Caco-2 (cell line): ENCODE data around the gene TGFA. TPM values are rescaled to one million over a fixed set of nuclear protein-coding genes. Genes with fewer than 3 reads are reported as not detected.

Source experiments
- BruUV-seq: library from RNA; stranded (reverse); fragments of 400-500 nt; replicated peaks from 2 replicates; lab custom pipeline; 2021; lab: Mats Ljungman, UMichigan
- CTCF ChIA-PET: fragments of 300-600 bp; sonication (Branson Sonifier 250); formaldehyde crosslinking; loops from one replicate; lab custom pipeline; 2022; ENCODE audit warnings: antibody characterized with exemption; lab: Charles Lee
- POLR2A ChIA-PET: fragments of 300-600 bp; sonication (Branson Sonifier 250); formaldehyde crosslinking; loops from one replicate; lab custom pipeline; 2022; ENCODE audit warnings: antibody characterized with exemption; lab: Charles Lee
- DNase-seq, 2 experiments: peaks; one replicate each; pipeline versions ENCODE4 v3.0.0 to v3.0.0-alpha.2; 2020 to 2022
- H3K27me3 ChIP-seq: replicated peaks from 2 replicates; pipeline ENCODE4 v1.6.0; 2011; ENCODE audit warnings: low read length; ENCODE audit not compliant: control insufficient read depth, insufficient read depth
- H3K36me3 ChIP-seq: 2 replicates; pipeline ENCODE4 v1.5.1; 2011; ENCODE audit warnings: low read length; ENCODE audit not compliant: control insufficient read depth, insufficient read depth
- H3K4me1 ChIP-seq: fragments of 250-450 bp; sonication (Bioruptor Pico); 2 replicates; pipeline ENCODE4 v1.5.1; 2020; ENCODE audit warnings: mild to moderate bottlenecking
- H3K4me3 ChIP-seq: 2 replicates; pipeline ENCODE4 v1.5.1; 2011; ENCODE audit warnings: low read depth, mild to moderate bottlenecking, control low read depth, low read length
- H3K9me3 ChIP-seq: fragments of 250-450 bp; sonication (Bioruptor Pico); 2 replicates; pipeline ENCODE4 v1.5.1; 2020; ENCODE audit warnings: mild to moderate bottlenecking, moderate library complexity
- H3K27ac Mint-ChIP-seq: one replicate; pipeline ENCODE4 v1.8.0; 2022; ENCODE audit warnings: mixed read lengths; ENCODE audit not compliant: unreplicated experiment
- H3K27me3 Mint-ChIP-seq: one replicate; pipeline ENCODE4 v1.8.0; 2022; ENCODE audit warnings: mixed read lengths; ENCODE audit not compliant: insufficient read depth, unreplicated experiment
- H3K36me3 Mint-ChIP-seq: one replicate; pipeline ENCODE4 v1.8.0; 2022; ENCODE audit warnings: mild to moderate bottlenecking, mixed read lengths; ENCODE audit not compliant: insufficient read depth, unreplicated experiment
- H3K4me1 Mint-ChIP-seq: one replicate; pipeline ENCODE4 v1.8.0; 2022; ENCODE audit warnings: low read depth, mixed read lengths; ENCODE audit not compliant: unreplicated experiment
- H3K4me3 Mint-ChIP-seq: one replicate; pipeline ENCODE4 v1.8.0; 2022; ENCODE audit warnings: mild to moderate bottlenecking, moderate library complexity, mixed read lengths; ENCODE audit not compliant: unreplicated experiment
- H3K9me3 Mint-ChIP-seq: one replicate; pipeline ENCODE4 v1.8.0; 2022; ENCODE audit warnings: mixed read lengths; ENCODE audit not compliant: unreplicated experiment
- intact Hi-C: fragments of 100-400 bp; cut with micrococcal nuclease; formaldehyde crosslinking; loops from one replicate; pipeline ENCODE4 v1.10.0; 2022; ENCODE audit not compliant: unreplicated experiment
- total RNA-seq: library from RNA; stranded (reverse); gene quantifications from 2 replicates; pipeline ENCODE4 v1.2.3, GENCODE V29; 2022
- TF ChIP-seq, protein P1 (sequence below), 2 experiments: fragments of 200-600 bp in 1 of 2; IDR thresholded peaks; 1 replicate in 1 of 2; 2 replicates in 1 of 2; pipeline versions ENCODE4 v1.5.1 to v1.8.0; 2011 to 2022; ENCODE audit warnings: antibody characterized with exemption in 1 of 2, control low read depth in 1 of 2, inconsistent platforms in 1 of 2, low read depth in 1 of 2, low read length in 1 of 2, mild to moderate bottlenecking in 1 of 2, moderate library complexity in 1 of 2; ENCODE audit not compliant: insufficient read depth in 1 of 2, severe bottlenecking in 1 of 2, unreplicated experiment in 1 of 2

Gene TGFA
- total RNA-seq, 1 experiment from 2014 or later = 0.70 TPM

DNA sequence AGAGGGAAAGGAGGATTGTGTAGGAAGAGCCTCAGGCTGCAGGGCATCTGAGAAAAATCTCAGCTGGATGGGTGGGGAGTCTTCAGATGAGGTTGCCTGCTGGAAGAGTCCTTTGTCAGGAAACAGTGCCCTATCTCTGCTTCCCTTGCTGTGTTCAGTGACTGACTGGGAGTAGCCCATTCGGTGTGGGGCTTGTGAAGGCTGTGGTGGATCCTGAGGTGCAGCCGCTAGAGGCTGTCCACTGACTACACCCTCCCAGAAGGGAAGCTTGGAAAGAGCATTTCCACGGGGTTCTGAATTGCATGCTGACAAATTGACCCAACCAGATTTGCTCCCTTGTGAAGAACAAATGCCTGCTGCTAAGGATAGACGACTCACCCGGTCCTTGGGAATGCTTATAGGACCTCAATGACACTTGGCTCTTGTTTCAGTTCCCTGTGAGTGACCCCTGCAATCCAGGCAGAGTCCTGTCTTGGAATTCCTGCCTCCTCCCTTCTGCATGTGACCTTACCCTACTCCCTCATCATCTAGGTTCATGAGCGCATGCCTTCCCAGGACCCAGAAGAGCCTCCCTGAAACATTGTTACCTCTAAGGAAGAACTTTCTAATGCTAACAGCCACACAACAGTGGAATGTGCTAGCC is 142.0 kb downstream of the TGFA start:
- TF ChIP-seq, protein P1, sequence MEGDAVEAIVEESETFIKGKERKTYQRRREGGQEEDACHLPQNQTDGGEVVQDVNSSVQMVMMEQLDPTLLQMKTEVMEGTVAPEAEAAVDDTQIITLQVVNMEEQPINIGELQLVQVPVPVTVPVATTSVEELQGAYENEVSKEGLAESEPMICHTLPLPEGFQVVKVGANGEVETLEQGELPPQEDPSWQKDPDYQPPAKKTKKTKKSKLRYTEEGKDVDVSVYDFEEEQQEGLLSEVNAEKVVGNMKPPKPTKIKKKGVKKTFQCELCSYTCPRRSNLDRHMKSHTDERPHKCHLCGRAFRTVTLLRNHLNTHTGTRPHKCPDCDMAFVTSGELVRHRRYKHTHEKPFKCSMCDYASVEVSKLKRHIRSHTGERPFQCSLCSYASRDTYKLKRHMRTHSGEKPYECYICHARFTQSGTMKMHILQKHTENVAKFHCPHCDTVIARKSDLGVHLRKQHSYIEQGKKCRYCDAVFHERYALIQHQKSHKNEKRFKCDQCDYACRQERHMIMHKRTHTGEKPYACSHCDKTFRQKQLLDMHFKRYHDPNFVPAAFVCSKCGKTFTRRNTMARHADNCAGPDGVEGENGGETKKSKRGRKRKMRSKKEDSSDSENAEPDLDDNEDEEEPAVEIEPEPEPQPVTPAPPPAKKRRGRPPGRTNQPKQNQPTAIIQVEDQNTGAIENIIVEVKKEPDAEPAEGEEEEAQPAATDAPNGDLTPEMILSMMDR (IDR thresholded peaks at IDR 0.05; ENCODE audit: insufficient read depth in 1 of 2, low read depth in 1 of 2, low read length in 1 of 2, severe bottlenecking in 1 of 2, unreplicated experiment in 1 of 2) = no peak
- Mint-ChIP-seq H3K27ac (no peak overlapping the region), H3K4me3 (no peak overlapping the region), H3K36me3 (no peaks in the 10 kb centered on the region), H3K27me3 (peaks cover 18% of the 10 kb centered on the region), H3K9me3 (no peaks in the 10 kb centered on the region), H3K4me1 (no peaks in the 10 kb centered on the region)
- Histone ChIP-seq H3K27me3 (no peaks in the 10 kb centered on the region), H3K4me3 (no peak overlapping the region), H3K9me3 (no peaks in the 10 kb centered on the region), H3K36me3 (no peaks in the 10 kb centered on the region), H3K4me1 (no peaks in the 10 kb centered on the region)
- DNase-seq = no peak
- BruUV-seq = no TSS peak
- ChIA-PET CTCF (no interaction called here), POLR2A (no interaction called here)
- intact Hi-C loops = no loop called here

DNA sequence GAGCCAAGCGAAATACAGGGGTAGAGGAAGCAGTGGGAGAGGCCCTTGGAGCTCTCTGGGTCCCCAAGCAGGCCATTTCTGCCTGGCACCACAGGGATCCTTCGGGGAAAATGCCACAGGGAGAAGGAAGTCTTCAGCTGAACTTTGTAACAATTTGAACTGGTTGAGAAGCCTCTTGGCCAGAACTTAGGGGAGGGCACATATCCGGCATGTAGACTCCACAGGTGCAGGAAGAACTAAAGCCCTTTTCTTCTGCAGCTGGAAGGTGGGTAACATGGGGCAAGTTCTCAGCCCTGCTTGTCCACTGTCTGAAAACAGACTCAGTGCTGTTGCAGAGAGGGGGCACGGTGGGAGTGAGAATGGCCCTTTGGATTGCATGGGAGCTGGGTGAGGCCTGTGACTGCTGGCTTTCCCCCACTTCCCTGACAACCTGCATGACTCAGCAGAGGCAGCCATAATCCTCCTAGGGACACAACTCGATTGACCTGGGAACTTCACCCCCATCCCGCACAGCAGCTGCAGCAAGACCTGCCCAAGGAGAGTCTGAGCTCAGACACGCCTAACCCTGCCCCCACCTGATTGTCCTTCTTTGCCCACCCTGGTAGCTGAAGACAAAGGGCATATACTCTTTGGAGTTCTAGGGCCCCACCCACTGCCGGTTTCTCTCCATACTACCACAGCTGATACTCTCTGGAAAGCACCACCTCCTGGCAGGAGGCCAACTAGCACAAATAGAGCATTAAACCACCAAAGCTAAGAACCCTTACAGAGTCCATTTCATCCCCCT is 150.2 kb downstream of the TGFA start:
- intact Hi-C loops = no loop called here

DNA sequence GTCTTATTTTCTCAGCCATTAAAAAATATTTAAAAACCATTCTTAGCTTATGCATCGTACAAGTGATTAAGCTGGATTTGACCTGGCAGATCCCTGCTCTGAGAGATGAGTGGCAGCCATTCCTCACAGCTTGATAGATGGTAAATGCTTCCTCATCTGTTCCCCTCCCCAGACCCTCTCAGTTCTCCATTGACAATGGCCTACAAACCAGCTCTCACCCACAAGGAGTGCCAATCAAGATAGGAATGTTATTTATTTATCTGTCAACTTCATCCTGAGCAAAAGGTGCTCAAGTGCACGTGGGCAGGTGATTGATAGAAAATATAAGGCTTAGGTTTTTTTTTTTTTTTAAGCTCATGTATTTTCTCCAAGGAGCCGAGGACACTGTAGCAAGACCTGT is 153.1 kb downstream of the TGFA start:
- H3K4me3 Mint-ChIP-seq = no peak overlapping the region
- CTCF ChIA-PET = no interaction called here
- Histone ChIP-seq H3K4me1 (no peaks in the 10 kb centered on the region), H3K9me3 (no peaks in the 10 kb centered on the region), H3K36me3 (no peaks in the 10 kb centered on the region), H3K4me3 (no peak overlapping the region), H3K27me3 (no peaks in the 10 kb centered on the region; the same call in 1 of the 2 replicates)
- TF ChIP-seq, protein P1 (IDR thresholded peaks at IDR 0.05; ENCODE audit: insufficient read depth in 1 of 2, low read depth in 1 of 2, low read length in 1 of 2, severe bottlenecking in 1 of 2, unreplicated experiment in 1 of 2) = no peak
- H3K27ac Mint-ChIP-seq = no peak overlapping the region
- no peak for DNase-seq
- H3K9me3 Mint-ChIP-seq = no peaks in the 10 kb centered on the region
- no peaks in the 10 kb centered on the region for H3K4me1 Mint-ChIP-seq
- BruUV-seq = no TSS peak
- POLR2A ChIA-PET = interaction anchor here (0.6 kb wide), 1 partner anchor 70 kb away, joined by 4 read pairs; no protein-coding TSS in a partner anchor
- H3K36me3 Mint-ChIP-seq = no peaks in the 10 kb centered on the region
- intact Hi-C loops = no loop called here
- H3K27me3 Mint-ChIP-seq = peaks cover 15% of the 10 kb centered on the region

More for the DNA sequence above, 150.2 kb downstream of the TGFA start:
- CTCF ChIA-PET = no interaction called here
- H3K4me1 Mint-ChIP-seq = no peaks in the 10 kb centered on the region
- H3K9me3 Mint-ChIP-seq = no peaks in the 10 kb centered on the region
- TF ChIP-seq, protein P1 (IDR thresholded peaks at IDR 0.05; ENCODE audit: insufficient read depth in 1 of 2, low read depth in 1 of 2, low read length in 1 of 2, severe bottlenecking in 1 of 2, unreplicated experiment in 1 of 2) = no peak
- no TSS peak for BruUV-seq
- H3K9me3 ChIP-seq = no peaks in the 10 kb centered on the region
- H3K27me3 Mint-ChIP-seq = peaks cover 8% of the 10 kb centered on the region
- no peak overlapping the region for H3K4me3 Mint-ChIP-seq
- H3K4me1 ChIP-seq = no peaks in the 10 kb centered on the region
- POLR2A ChIA-PET = no interaction called here
- H3K36me3 Mint-ChIP-seq = no peaks in the 10 kb centered on the region
- H3K27ac Mint-ChIP-seq = no peak overlapping the region
- DNase-seq = no peak
- no peaks in the 10 kb centered on the region for H3K36me3 ChIP-seq
- H3K27me3 ChIP-seq = no peaks in the 10 kb centered on the region; the same call in 1 of the 2 replicates
- no peak overlapping the region for H3K4me3 ChIP-seq
